ENCODE data around the gene OR9K2.
A peak's percentile ranks its signal among the peaks of the same experiment; 100 is the strongest.
"Not testable (repeated sequence)": the region's sequence is repeated elsewhere in the genome, so short reads cannot be mapped to it uniquely, and the experiment has no call there.

OR9K2 gene
- 0 reads per million in 2 donors for total RNA-seq

GRCh38 chr12:55126106-55126505 lies at the start of gene OR9K2:
OR9K2 (plus strand) TSS chr12:55126406; CDS start chr12:55129835, 3,429 bp downstream.
- DNase-seq = no peak

- DNase-seq = no peak
Measured at GRCh38 chr12:55092579-55092978, 33.6 kb upstream of the OR9K2 start.

GRCh38 chr12:55112378-55112875 lies 13.8 kb upstream of the OR9K2 start:
- no peak for DNase-seq

GRCh38 chr12:55116152-55116551 lies 10.1 kb upstream of the OR9K2 start:
- DNase-seq = no peak

GRCh38 chr12:55132816-55133215 lies 6.6 kb downstream of the OR9K2 start:
- no peak for DNase-seq

GRCh38 chr12:55142669-55143565 lies 16.7 kb downstream of the OR9K2 start:
- DNase-seq = peak in 3 of 5 experiments; percentile 6 to 29 (median 21)

- no peak for DNase-seq
Measured at GRCh38 chr12:55143566-55143870, 17.3 kb downstream of the OR9K2 start.

- DNase-seq = not testable (repeated sequence)
Measured at GRCh38 chr12:55167010-55167640, 40.9 kb downstream of the OR9K2 start.

GRCh38 chr12:55171445-55171844 lies 45.2 kb downstream of the OR9K2 start:
- DNase-seq = no peak

GRCh38 chr12:55171846-55172245 lies 45.6 kb downstream of the OR9K2 start:
- not testable (repeated sequence) for DNase-seq

GRCh38 chr12:55172686-55173085 lies 46.5 kb downstream of the OR9K2 start:
- no peak for DNase-seq

- DNase-seq = no peak
Measured at GRCh38 chr12:55173456-55173855, 47.2 kb downstream of the OR9K2 start.

Data from T-helper 2 cell (primary cell).